HG02885 (cell line): Measurements from ENCODE around the gene NTNG2.

Experiments used
- ATAC-seq: cut with Tn5 transposase; IDR thresholded peaks from one replicate; pipeline ENCODE4 v1.9.1; 2021; ENCODE audit warnings: mild to moderate bottlenecking; ENCODE audit not compliant: unreplicated experiment, poor library complexity

NTNG2 gene

GRCh38 chr9:132199056-132199455 lies 37.2 kb downstream of the NTNG2 start:
- ATAC-seq, result no peak

GRCh38 chr9:132200706-132201105 lies 38.8 kb downstream of the NTNG2 start:
- no peak for ATAC-seq

GRCh38 chr9:132201139-132201538 lies 39.3 kb downstream of the NTNG2 start:
- ATAC-seq, result no peak

- ATAC-seq, result no peak
Observed at GRCh38 chr9:132201780-132202703, 40.2 kb downstream of the NTNG2 start.

GRCh38 chr9:132204883-132205282 lies 43.0 kb downstream of the NTNG2 start:
- no peak for ATAC-seq

GRCh38 chr9:132207215-132207614 lies 45.4 kb downstream of the NTNG2 start:
- ATAC-seq, result no peak

GRCh38 chr9:132207839-132208615 lies 46.2 kb downstream of the NTNG2 start:
- no peak for ATAC-seq

- no peak for ATAC-seq
Observed at GRCh38 chr9:132209228-132209627, 47.4 kb downstream of the NTNG2 start.

GRCh38 chr9:132210472-132211145 lies 48.8 kb downstream of the NTNG2 start:
- no peak for ATAC-seq

- ATAC-seq, result no peak
Observed at GRCh38 chr9:132211570-132211969, 49.7 kb downstream of the NTNG2 start.

GRCh38 chr9:132214027-132214622 lies 52.3 kb downstream of the NTNG2 start:
- no peak for ATAC-seq

GRCh38 chr9:132216861-132217619 lies 55.2 kb downstream of the NTNG2 start:
- no peak for ATAC-seq

- no peak for ATAC-seq
Observed at GRCh38 chr9:132218208-132218607, 56.4 kb downstream of the NTNG2 start.

GRCh38 chr9:132221941-132222340 lies 60.1 kb downstream of the NTNG2 start:
- ATAC-seq, result no peak

- no peak for ATAC-seq
Observed at GRCh38 chr9:132224645-132225044, 62.8 kb downstream of the NTNG2 start.

- ATAC-seq, result no peak
Observed at GRCh38 chr9:132226571-132227430, 64.9 kb downstream of the NTNG2 start.

- no peak for ATAC-seq
Observed at GRCh38 chr9:132228062-132228461, 66.2 kb downstream of the NTNG2 start.

- ATAC-seq, result no peak
Observed at GRCh38 chr9:132230605-132231004, 68.7 kb downstream of the NTNG2 start.
